ENCODE results near the gene ARHGEF37.

GRCh38 chr5:149675610-149676201 lies 94.4 kb downstream of the ARHGEF37 start:
- TF ChIP-seq POLR2A (IDR thresholded peaks at IDR 0.05; ENCODE audit: low read depth, low read length): no peak
- TF ChIP-seq POLR2AphosphoS5 (IDR thresholded peaks at IDR 0.05; ENCODE audit: low read depth, low read length): no peak
